Testis (tissue), 3 donors: ENCODE results near the gene EXOC1L. TPM values are rescaled to one million over a fixed set of nuclear protein-coding genes. Genes with fewer than 3 reads are reported as not detected.

ENCODE experiments used
- DNase-seq: peaks from one replicate; pipeline ENCODE4 v3.0.0-alpha.2; 2019
- H3K27ac ChIP-seq, 2 donors: fragments of 200-600 bp; sonication (generic); one replicate each; pipeline ENCODE4 v1.5.1; 2019
- H3K27me3 ChIP-seq: fragments of 200-600 bp; sonication (generic); one replicate; pipeline ENCODE4 v1.5.1; 2019
- H3K36me3 ChIP-seq: fragments of 200-600 bp; sonication (generic); one replicate; pipeline ENCODE4 v1.5.1; 2017; ENCODE audit warnings: low read depth; ENCODE audit errors: missing control alignments
- H3K4me1 ChIP-seq: fragments of 200-600 bp; sonication (generic); one replicate; pipeline ENCODE4 v1.5.1; 2019
- H3K4me3 ChIP-seq, 2 donors: fragments of 200-600 bp; sonication (generic); one replicate each; pipeline ENCODE4 v1.5.1; 2017 to 2019
- H3K9me3 ChIP-seq: fragments of 200-600 bp; sonication (generic); one replicate; pipeline ENCODE4 v1.5.1; 2017
- POLR2A ChIP-seq: fragments of 450-650 bp; IDR thresholded peaks from one replicate; pipeline ENCODE4 v1.6.1; 2017; ENCODE audit warnings: antibody characterized with exemption, mild to moderate bottlenecking, moderate library complexity
- WGBS, 2 donors: methylation state at CpG; one replicate each; pipeline ENCODE4 v1.1.5; 2018; 5-methylcytosine and 5-hydroxymethylcytosine counted together
- intact Hi-C: fragments of 100-400 bp; cut with DNase I; formaldehyde crosslinking; loops from one replicate; pipeline ENCODE4 v1.15.1; 2023; ENCODE audit warnings: low total_unique reads
- polyA plus RNA-seq: library from polyadenylated mRNA; stranded (reverse); fragments of 350-450 nt; fragmentation: Illumina TruSeq; extraction: RNeasy Lipid Tissue Mini Kit (QIAGEN cat#74804); gene quantifications from one replicate; pipeline ENCODE4 v1.2.3, GENCODE V29; 2014; ENCODE audit warnings: low read depth, low replicate concordance; ENCODE audit not compliant: insufficient read depth
- total RNA-seq, 2 donors: library from RNA; depleted of rRNA; stranded (reverse); fragments of >200 nt; gene quantifications; one replicate each; pipeline ENCODE4 v1.2.3, GENCODE V29; 2016
- TF ChIP-seq, protein P1 (sequence below), 3 experiments: fragments of 450-650 bp in 2 of 3; fragments of 200-600 bp in 1 of 3; sonication (generic) in 1 of 3; IDR thresholded peaks; one replicate each; pipeline ENCODE4 v1.5.1; 2016 to 2019; ENCODE audit warnings: antibody characterized with exemption in 3 of 3, mild to moderate bottlenecking in 2 of 3, moderate library complexity in 1 of 3

Gene EXOC1L
- total and polyA plus RNA-seq, 3 donors from 2014 or later: 0.50 TPM; not detected in 2

DNA sequence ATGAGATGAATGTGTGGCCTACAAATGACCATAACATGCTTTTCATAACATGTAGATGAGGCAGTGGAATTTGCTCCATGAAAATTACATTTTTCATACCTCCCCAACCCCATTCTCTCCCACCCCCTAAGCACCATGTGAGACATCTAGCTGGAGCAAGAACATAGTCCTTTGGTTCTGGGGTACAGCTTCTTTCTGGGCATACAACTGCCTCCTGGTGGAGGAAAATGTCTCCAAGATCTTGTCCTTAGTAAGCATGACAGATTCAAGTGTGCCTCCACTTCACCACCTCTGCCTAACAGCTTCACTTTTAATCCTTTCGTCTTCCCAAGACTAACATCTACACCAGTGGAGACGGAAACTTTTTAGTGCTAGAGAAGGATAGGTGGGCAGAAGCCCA is 8.0 kb downstream of the EXOC1L start:
- Histone ChIP-seq H3K27ac (no peak overlapping the region), H3K4me3 (no peak overlapping the region), H3K36me3 (no peaks in the 10 kb centered on the region), H3K9me3 (no peaks in the 10 kb centered on the region), H3K27me3 (no peaks in the 10 kb centered on the region), H3K4me1 (no peaks in the 10 kb centered on the region)
- intact Hi-C loops: no loop called here
- TF ChIP-seq, protein P1, sequence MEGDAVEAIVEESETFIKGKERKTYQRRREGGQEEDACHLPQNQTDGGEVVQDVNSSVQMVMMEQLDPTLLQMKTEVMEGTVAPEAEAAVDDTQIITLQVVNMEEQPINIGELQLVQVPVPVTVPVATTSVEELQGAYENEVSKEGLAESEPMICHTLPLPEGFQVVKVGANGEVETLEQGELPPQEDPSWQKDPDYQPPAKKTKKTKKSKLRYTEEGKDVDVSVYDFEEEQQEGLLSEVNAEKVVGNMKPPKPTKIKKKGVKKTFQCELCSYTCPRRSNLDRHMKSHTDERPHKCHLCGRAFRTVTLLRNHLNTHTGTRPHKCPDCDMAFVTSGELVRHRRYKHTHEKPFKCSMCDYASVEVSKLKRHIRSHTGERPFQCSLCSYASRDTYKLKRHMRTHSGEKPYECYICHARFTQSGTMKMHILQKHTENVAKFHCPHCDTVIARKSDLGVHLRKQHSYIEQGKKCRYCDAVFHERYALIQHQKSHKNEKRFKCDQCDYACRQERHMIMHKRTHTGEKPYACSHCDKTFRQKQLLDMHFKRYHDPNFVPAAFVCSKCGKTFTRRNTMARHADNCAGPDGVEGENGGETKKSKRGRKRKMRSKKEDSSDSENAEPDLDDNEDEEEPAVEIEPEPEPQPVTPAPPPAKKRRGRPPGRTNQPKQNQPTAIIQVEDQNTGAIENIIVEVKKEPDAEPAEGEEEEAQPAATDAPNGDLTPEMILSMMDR (IDR thresholded peaks at IDR 0.05): no peak
- TF ChIP-seq POLR2A: no peak
- no peak for DNase-seq
- 56 to 72% methylated on average over 2 of the region's 2 CpGs for WGBS, 2 donors

DNA sequence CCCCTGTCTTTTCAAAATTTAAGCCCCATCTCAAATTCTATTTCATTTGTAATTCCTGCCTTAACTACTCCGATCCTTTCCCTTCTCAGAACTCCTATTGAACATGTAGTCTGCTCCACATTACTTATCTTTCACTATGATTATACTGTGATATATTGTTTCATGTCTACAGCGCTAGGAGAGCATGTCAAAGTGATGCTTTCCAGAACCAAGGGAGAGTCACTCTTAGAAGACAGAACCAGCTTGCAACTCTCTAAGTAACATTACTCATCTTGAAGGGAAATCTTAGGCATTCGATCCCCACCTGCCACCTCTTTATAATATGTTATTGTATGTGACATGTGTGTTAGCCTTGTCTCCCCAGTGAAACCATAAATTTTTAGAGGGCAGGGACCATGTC is 10.5 kb downstream of the EXOC1L start:
- Histone ChIP-seq H3K9me3 (no peaks in the 10 kb centered on the region), H3K4me1 (no peaks in the 10 kb centered on the region), H3K27me3 (no peaks in the 10 kb centered on the region), H3K4me3 (no peak overlapping the region), H3K27ac (no peak overlapping the region), H3K36me3 (no peaks in the 10 kb centered on the region)
- DNase-seq: no peak
- TF ChIP-seq, protein P1 (IDR thresholded peaks at IDR 0.05): no peak
- no peak for TF ChIP-seq POLR2A
- WGBS, 2 donors: 46 to 54% methylated on average over 3 of the region's 3 CpGs
- intact Hi-C loops: no loop called here

DNA sequence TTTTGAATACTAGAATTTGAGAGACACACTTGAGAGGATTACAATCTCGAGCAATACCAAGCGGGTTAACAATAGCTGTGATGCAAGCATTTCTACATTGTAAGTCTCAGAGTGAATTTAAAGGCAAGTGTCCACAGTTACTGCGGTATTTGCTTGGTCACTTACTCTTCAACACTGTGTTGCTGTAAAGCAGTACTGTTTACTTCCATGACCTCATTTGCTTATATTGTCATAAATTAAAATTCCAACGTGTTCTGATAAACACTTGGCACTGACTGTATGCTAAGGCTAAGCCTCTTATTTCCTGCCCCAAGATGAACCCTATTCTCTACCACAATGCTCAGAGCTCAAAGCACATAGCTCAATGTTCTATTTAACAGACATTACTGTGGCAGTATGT is 11.1 kb downstream of the EXOC1L start:
- TF ChIP-seq POLR2A: no peak
- TF ChIP-seq, protein P1 (IDR thresholded peaks at IDR 0.05): no peak
- Histone ChIP-seq H3K36me3 (no peaks in the 10 kb centered on the region), H3K4me1 (no peaks in the 10 kb centered on the region), H3K27ac (no peak overlapping the region), H3K9me3 (no peaks in the 10 kb centered on the region), H3K27me3 (no peaks in the 10 kb centered on the region), H3K4me3 (no peak overlapping the region)
- no peak for DNase-seq
- WGBS, 2 donors: 62 to 66% methylated on average over 4 of the region's 4 CpGs
- intact Hi-C loops: no loop called here

DNA sequence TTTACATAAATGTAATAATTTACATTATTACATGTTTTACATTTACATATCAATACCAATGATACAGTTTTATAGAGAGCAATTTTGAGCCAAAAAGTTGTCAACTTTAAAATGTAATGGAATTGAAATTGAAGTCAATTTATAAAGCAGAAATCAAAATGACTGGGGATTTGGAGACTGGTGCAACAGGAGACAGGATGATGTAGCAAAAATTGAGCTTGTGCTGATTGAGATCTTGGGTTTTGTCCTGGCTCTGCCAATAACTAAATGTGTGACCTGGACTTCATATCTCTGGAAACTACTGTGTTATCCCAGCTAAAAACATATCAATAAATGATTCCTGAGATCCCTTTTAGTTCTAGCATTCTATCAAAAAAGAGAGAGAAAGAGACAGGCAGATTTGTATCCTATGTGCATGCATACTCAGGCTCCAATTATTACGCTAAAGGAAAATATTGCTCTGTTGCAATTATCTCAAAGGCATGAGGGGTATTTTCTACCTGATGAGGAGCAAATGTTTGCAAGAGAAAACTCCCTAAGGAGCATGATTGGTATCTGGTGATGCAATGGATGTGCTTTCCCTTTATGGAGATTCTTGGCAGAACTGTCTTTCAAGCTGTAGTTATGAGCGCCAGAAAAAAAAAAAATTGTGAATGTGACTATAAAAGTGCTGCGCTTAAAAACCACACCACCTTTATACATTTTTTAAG is 14.7 kb downstream of the EXOC1L start:
- Histone ChIP-seq H3K27ac (no peak overlapping the region), H3K27me3 (no peaks in the 10 kb centered on the region), H3K36me3 (no peaks in the 10 kb centered on the region), H3K4me3 (no peak overlapping the region), H3K4me1 (no peaks in the 10 kb centered on the region), H3K9me3 (no peaks in the 10 kb centered on the region)
- DNase-seq: no peak
- WGBS, 2 donors: 90 to 91% methylated on average over 3 of the region's 3 CpGs
- TF ChIP-seq, protein P1 (IDR thresholded peaks at IDR 0.05): no peak
- intact Hi-C loops: no loop called here

DNA sequence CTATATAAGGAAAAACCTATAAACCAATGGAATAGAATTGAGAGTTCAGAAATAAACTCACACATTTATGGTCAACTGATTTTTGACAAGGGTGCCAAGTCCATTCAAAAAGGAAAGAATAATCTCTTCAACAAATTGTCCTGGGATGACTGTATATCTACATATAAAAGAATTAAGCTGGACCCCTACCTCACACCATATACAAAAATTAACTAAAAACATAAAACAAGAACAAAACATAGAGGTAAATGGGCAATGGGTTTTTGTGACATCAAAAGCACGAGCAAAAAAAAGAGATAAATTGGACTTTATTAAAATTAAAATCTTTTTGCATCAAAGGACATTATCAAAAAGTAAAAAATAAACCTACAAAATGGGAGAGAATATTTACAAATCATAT is 18.3 kb downstream of the EXOC1L start:
- TF ChIP-seq, protein P1 (IDR thresholded peaks at IDR 0.05): no peak
- TF ChIP-seq POLR2A: no peak
- Histone ChIP-seq H3K36me3 (no peaks in the 10 kb centered on the region), H3K9me3 (no peaks in the 10 kb centered on the region), H3K4me1 (no peaks in the 10 kb centered on the region), H3K4me3 (no peak overlapping the region), H3K27me3 (no peaks in the 10 kb centered on the region), H3K27ac (no peak overlapping the region)
- DNase-seq: no peak
- WGBS, 2 donors: 83 to 84% methylated on average over 1 of the region's 1 CpG
- intact Hi-C loops: no loop called here
